Measurements from ENCODE around the gene EPAS1. TPM values are rescaled to one million over a fixed set of nuclear protein-coding genes. Genes with fewer than 3 reads are reported as not detected.

Gene EPAS1
- total and polyA plus RNA-seq, 12 donors, result 112 to 415 (median 201) TPM

GRCh38 chr2:46387886-46388515, 90.8 kb downstream of the EPAS1 start:
- no peak for DNase-seq
- intact Hi-C loops (cut with DNase I), result loop anchor here in 5 of 10 donors (5.0 to 10.0 kb wide), 3 partner anchors 64 to 507 kb away; no protein-coding TSS in a partner anchor
- no peak for TF ChIP-seq CTCF (IDR thresholded peaks at IDR 0.05)
- 88 to 92% methylated on average over 5 of the region's 5 CpGs for WGBS, 2 donors
- no peak for ATAC-seq
- no peaks in the 10 kb centered on the region for H3K27me3 ChIP-seq
- no peaks in the 10 kb centered on the region for H3K9me3 ChIP-seq
- H3K4me3 ChIP-seq, result no peak overlapping the region
- peak overlapping the region in 7 of 10 donors; percentile 16 to 71 (median 61) for H3K27ac ChIP-seq
- peaks cover 0 to 59% (median 23%) of the 10 kb centered on the region in 9 donors for H3K36me3 ChIP-seq
- H3K4me1 ChIP-seq, result peaks cover 0 to 39% (median 15%) of the 10 kb centered on the region in 9 donors

GRCh38 chr2:46388881-46389280, 91.7 kb downstream of the EPAS1 start:
- Histone ChIP-seq H3K27me3 (no peaks in the 10 kb centered on the region), H3K9me3 (no peaks in the 10 kb centered on the region), H3K4me1 (peaks cover 0 to 39% (median 15%) of the 10 kb centered on the region in 9 donors), H3K4me3 (no peak overlapping the region), H3K36me3 (peaks cover 0 to 50% (median 18%) of the 10 kb centered on the region in 9 donors), H3K27ac (peak overlapping the region in 8 of 10 donors; percentile 16 to 71 (median 60))
- intact Hi-C loops (cut with DNase I), result loop anchor here in 5 of 10 donors (5.0 to 10.0 kb wide), 3 partner anchors 63 to 506 kb away; no protein-coding TSS in a partner anchor
- peak; percentile 25 to 67 (median 52) for ATAC-seq
- peak; percentile 34 to 52 for DNase-seq
- TF ChIP-seq CTCF (IDR thresholded peaks at IDR 0.05), result no peak
- 71 to 80% methylated on average over 5 of the region's 5 CpGs for WGBS, 2 donors

DNA sequence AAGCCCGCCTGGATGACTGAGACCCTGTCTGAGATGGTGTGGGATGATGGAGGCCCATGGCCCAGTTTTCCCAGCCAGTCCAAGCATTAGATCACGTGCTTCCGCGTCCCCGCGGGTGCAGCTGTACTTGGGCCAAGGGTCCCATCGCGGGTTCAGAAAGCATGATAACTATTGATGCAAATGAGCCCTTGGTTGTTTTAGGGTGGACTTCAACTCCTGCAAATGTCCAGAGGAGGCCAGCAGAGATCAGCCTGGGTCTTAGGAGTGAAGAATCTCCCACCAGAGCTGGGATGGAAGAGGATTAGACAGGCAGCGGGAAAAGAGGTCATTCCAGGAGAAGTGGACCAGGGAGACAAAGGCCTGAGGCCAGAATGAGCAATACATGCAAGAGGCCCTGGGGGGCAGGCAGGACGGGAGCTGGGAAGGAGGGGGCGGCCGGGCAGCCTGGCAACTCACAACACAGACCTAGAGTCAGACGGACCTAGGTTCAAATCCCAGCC, 92.3 kb downstream of the EPAS1 start:
- peaks cover 0 to 45% (median 13%) of the 10 kb centered on the region in 9 donors for H3K36me3 ChIP-seq
- H3K4me3 ChIP-seq, result no peak overlapping the region
- ATAC-seq, result peak; percentile 30 to 61 (median 44)
- intact Hi-C loops (cut with DNase I), result loop anchor here in 5 of 10 donors (5.0 to 10.0 kb wide), 3 partner anchors 63 to 505 kb away; no protein-coding TSS in a partner anchor
- H3K27ac ChIP-seq, result peak overlapping the region in 7 of 10 donors; percentile 48 to 71 (median 61)
- DNase-seq, result peak in 1 of 2 donors; percentile 36
- peak in 5 of 9 donors; percentile 9 to 43 (median 12) for TF ChIP-seq CTCF (IDR thresholded peaks at IDR 0.05)
- 70 to 75% methylated on average over 13 of the region's 13 CpGs for WGBS, 2 donors
- H3K9me3 ChIP-seq, result no peaks in the 10 kb centered on the region
- no peaks in the 10 kb centered on the region for H3K27me3 ChIP-seq
- H3K4me1 ChIP-seq, result peaks cover 0 to 39% (median 15%) of the 10 kb centered on the region in 9 donors

DNA sequence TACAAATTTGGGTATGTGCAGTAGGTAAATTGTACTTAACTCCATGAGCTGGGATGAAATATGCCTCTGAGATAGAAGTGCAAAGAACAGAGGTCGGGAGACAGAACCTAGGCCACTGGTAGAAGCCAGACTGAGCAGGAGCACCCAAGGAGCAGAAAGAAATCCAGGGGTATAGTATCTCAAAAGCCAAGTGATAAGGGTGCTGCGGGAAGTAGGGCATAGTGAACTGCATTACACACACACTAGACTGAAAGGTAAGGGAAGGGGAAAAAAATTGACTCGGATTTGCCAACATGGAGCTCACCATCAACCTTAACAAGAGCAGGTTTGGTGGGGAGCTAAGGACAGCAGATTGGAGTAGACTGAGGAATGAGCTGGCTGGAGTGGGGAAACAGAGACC, 92.8 kb downstream of the EPAS1 start:
- H3K36me3 ChIP-seq, result peaks cover 0 to 39% (median 10%) of the 10 kb centered on the region in 9 donors
- peak overlapping the region in 7 of 10 donors; percentile 48 to 71 (median 61) for H3K27ac ChIP-seq
- no peak overlapping the region for H3K4me3 ChIP-seq
- H3K4me1 ChIP-seq, result peaks cover 0 to 39% (median 10%) of the 10 kb centered on the region in 9 donors
- intact Hi-C loops (cut with DNase I), result no loop called here
- DNase-seq (no peak), ATAC-seq (no peak)
- TF ChIP-seq CTCF (IDR thresholded peaks at IDR 0.05), result no peak
- no peaks in the 10 kb centered on the region for H3K9me3 ChIP-seq
- 93 to 96% methylated on average over 3 of the region's 3 CpGs for WGBS, 2 donors
- no peaks in the 10 kb centered on the region for H3K27me3 ChIP-seq

Measured in heart right ventricle (tissue), 16 donors.